ENCODE results near the gene ZNF697.
"Not testable (repeated sequence)": the region's sequence is repeated elsewhere in the genome, so short reads cannot be mapped to it uniquely, and the experiment has no call there.

ZNF697 gene

GRCh38 chr1:119626841-119627240 lies 21.2 kb downstream of the ZNF697 start:
- no peak for DNase-seq

GRCh38 chr1:119626011-119626545 lies 22.0 kb downstream of the ZNF697 start:
- no peak for DNase-seq

- DNase-seq = no peak
These were observed 24.4 kb downstream of the ZNF697 start for GRCh38 chr1:119623678-119624077.

GRCh38 chr1:119623193-119623515 lies 24.9 kb downstream of the ZNF697 start:
- no peak for DNase-seq

DNA sequence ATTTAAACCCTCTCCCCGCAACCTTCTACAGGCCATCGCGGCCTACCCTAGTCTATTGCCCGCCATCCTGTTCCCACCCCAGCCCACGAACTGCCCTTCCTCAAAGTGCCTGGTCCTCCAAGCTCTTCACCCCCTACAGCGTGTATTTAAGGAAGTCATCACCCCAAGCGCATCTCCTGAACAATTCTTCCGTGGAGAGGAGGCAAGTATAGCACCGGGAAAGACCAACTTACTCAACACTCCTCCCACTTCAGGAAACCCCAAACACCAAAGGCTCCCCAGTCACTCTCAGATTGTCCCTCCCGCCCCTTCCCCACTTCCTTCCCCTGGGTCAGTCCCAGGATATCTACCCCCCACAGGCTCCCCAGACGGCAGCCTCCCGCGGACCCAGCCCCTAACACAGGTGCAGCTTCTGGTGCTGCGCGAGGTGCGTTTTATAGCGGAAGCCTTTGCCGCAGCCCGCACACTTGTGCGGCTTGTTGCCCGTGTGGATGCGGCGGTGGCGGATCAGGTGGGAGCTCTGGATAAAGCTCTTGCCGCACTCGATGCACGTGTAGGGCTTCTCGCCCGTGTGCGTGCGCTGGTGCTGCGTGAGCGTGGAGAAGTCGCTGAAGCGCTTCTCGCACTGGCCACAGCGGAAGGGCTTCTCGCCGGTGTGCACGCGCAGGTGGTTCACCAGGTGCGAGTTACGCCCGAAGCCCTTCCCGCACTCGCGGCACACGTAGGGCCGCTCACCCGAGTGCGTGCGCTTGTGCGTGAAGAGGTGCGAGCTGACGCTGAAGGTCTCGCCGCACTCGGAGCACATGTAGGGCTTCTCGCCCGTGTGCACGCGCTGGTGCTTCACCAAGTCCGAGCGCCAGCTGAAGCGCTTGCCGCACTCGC lies 25.5 kb downstream of the ZNF697 start:
- DNase-seq = no peak

DNA sequence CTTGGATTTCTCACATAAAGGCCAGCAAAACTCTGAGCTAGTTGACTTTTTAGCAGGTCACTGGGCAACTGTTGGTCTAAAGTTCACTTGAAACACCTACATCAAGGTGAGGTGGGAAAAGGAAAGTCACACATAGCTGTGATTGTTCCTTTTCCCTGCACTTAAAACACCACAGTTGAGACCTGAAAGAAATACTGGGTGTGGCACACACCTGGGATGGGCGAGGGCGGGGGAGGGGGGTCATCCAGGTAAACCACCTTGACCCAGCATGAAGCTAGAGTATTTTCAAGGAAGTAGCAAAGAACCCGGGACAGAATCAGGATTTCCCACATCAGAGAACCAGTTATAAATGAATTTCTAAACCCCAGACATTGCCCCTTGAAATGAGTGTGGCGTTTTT lies 26.4 kb downstream of the ZNF697 start:
- no peak for DNase-seq

GRCh38 chr1:119617751-119618691 lies 30.0 kb downstream of the ZNF697 start:
- DNase-seq = no peak

GRCh38 chr1:119616748-119617147 lies 31.3 kb downstream of the ZNF697 start:
- DNase-seq = not testable (repeated sequence)

DNA sequence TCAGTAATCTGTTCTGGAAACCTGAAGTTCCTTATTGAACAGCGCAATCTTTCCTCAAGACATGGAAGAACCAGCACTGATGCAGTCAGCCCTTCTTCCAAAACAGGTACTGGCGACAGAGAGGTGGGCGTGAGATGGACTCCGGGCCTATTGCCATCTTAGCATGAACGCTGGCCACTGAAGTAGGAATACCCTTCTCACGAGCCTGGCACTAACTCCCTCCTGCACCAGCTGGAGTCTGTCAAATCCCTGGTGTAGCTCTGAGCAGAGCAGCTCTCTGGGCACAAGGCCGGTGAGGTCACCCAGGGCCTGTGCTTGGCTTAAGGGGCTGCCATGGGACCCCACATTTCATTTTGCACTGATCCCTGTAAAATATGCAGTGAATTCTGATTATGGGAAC lies 33.0 kb downstream of the ZNF697 start:
- DNase-seq = not testable (repeated sequence)

DNA sequence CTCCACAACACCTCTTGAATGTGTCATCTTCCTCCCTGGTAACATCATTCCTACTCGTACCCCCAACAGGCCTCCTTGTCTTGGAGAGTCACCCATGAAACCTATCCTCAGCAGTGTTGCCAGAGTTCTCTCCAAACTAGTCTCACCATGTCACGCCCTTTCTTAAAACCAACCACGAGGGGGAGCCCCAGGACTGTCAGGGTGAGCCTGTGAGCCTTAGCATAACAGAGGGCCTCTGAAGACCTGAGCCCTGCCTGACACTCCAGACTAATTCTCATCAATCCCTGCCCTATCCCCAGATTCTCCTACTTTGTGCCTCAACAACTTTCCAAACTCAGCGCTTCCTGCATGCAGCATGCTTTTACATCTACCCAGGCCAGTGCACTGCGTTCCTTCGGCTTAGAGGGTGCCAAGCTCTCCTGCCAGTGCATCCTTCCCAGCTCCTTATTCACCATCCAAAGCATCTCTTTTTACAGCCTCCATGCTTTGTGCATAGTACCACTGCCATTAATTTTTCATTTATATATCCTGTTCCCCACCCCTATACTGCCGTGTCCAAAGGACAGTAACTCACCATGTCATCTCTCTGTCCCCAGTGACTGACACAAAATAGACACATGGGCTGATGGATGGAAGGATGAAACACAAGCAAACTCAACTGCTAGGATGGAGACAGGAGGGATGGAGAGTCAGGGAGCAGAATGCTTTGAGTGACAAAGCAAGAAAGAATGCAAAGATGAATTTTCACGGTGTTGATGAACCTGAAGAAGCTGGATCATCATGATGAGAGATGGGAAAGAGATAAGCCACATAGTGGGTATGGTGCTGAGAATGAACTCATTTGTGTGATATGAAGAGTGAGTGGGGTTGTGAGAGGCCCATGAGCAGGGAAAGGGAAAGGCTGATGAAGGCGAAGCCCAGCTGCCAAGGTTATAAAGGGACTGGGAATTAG lies 34.0 kb downstream of the ZNF697 start:
- DNase-seq = peak; percentile 85

GRCh38 chr1:119611701-119612113 lies 36.4 kb downstream of the ZNF697 start:
- DNase-seq = peak; percentile 93

- DNase-seq = not testable (repeated sequence)
These were observed 39.2 kb downstream of the ZNF697 start for GRCh38 chr1:119608816-119609215.

- DNase-seq = not testable (repeated sequence)
These were observed 40.8 kb downstream of the ZNF697 start for GRCh38 chr1:119607087-119607807.

- DNase-seq = no peak
These were observed 41.7 kb downstream of the ZNF697 start for GRCh38 chr1:119606394-119606793.

DNA sequence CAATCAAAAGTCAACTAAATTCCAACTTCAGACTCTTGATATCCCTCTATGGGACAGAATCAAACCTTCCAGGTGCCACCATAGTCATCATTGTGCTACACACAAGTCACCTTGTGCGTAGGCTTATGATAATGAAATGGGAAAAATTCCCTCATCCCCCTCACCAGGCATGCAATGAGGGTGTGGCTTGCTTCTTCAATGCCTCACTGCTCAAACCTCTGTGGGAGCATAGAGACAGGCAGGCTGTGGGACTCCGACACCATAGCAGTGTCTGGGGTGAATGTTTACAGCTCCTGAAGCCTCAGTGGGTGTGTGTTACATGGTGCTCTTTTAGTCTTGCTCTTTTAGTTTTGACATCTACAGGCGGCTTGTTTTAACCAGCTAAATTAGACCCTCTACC lies 42.4 kb downstream of the ZNF697 start:
- no peak for DNase-seq

- DNase-seq = not testable (repeated sequence)
These were observed 43.0 kb downstream of the ZNF697 start for GRCh38 chr1:119605080-119605479.

- no peak for DNase-seq
These were observed 44.4 kb downstream of the ZNF697 start for GRCh38 chr1:119603695-119604094.

- DNase-seq = not testable (repeated sequence)
These were observed 44.8 kb downstream of the ZNF697 start for GRCh38 chr1:119603241-119603640.

- DNase-seq = not testable (repeated sequence)
These were observed 45.3 kb downstream of the ZNF697 start for GRCh38 chr1:119602789-119603188.

- no peak for DNase-seq
These were observed 45.9 kb downstream of the ZNF697 start for GRCh38 chr1:119602169-119602568.

DNA sequence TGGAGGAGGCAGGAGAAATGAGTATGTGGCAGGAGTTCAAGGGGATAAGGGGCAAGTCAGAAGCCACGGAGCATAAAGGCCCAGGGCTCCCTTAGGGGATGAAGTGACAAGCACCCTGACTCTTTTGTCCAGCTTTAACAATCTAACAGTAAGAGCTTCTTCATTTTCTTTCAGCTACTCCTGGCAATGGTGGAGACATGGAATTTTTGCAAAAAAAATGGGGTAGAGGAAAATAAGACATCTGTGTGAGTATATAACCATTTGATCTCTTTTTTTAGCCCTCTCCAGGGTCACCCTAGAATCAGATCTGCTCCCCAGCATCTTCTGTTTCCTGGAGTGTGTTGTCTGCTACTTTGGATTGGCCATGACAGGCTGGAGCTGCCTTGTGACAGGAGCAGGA lies 47.1 kb downstream of the ZNF697 start:
- DNase-seq = no peak

GRCh38 chr1:119600561-119600960 lies 47.5 kb downstream of the ZNF697 start:
- DNase-seq = no peak
